ENCODE results near the gene RREB1. TPM values are rescaled to one million over a fixed set of nuclear protein-coding genes. Genes with fewer than 3 reads are reported as not detected.
A peak's percentile ranks its signal among the peaks of the same experiment; 100 is the strongest.

Gene RREB1
- total RNA-seq, 5 donors from 2014 or later (not counting 1 experiment from before 2014, with no cell fraction given) = 38.1 to 50.1 (median 39.6) TPM

DNA sequence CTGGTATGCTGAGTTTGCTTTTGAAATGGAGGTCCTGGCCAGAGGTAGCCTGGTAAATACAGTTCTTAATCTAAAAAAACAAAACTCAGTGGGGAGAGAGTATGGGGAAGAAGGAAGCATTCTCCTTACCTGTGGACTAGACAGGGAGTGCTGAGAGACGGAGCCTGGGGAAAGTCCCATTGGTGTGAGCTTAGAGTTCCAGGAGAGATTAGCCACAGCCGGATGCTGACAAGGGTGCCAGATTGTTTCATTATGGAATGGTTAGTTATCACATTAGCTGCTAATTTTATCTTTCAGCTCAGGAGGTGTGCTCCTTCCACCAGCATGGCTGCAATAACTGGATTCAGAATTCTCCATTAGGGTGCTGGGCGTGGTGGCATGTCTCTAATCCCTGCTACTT is 75.9 kb downstream of the RREB1 start:
- H3K9me3 Mint-ChIP-seq = no peaks in the 10 kb centered on the region
- peaks cover 59% of the 10 kb centered on the region for H3K36me3 Mint-ChIP-seq
- no peaks in the 10 kb centered on the region for H3K27me3 Mint-ChIP-seq
- no peak overlapping the region for H3K4me3 Mint-ChIP-seq
- Histone ChIP-seq H3K36me3 (ENCODE audit: control insufficient read depth in 2 of 2, extremely low read depth in 1 of 2, insufficient read depth in 1 of 2, low read length in 1 of 2) (peaks cover 11 to 71% of the 10 kb centered on the region in 2 donors), H3K9me3 (no peaks in the 10 kb centered on the region), H3K27ac (ENCODE audit: low read length) (no peak overlapping the region), H3K4me1 (ENCODE audit: control insufficient read depth in 1 of 2, extremely low read depth in 1 of 2, insufficient read depth in 2 of 2, low read length in 2 of 2) (no peaks in the 10 kb centered on the region), H3K4me3 (ENCODE audit: control insufficient read depth in 1 of 2, extremely low read depth in 1 of 2, low read length in 1 of 2) (no peak overlapping the region), H3K27me3 (replicated peaks in 1 of 2; ENCODE audit: control insufficient read depth in 2 of 2, extremely low read depth in 1 of 2, insufficient read depth in 2 of 2, low read length in 1 of 2) (no peaks in the 10 kb centered on the region)
- 100% methylated on average over 2 of the region's 3 CpGs for WGBS (ENCODE audit: insufficient coverage)
- peak overlapping the region in 1 of 2 donors; percentile 48 for H3K27ac Mint-ChIP-seq
- CTCF ChIA-PET = no interaction called here
- POLR2A ChIA-PET = no interaction called here
- no peak for ATAC-seq (replicated peaks in 1 of 4)
- peaks cover 0 to 5% (median 4%) of the 10 kb centered on the region in 3 donors for H3K4me1 Mint-ChIP-seq
- DNase-seq = no peak

- no peak for ATAC-seq (replicated peaks in 1 of 4)
- no CpG with 5 or more reads among the region's 1 CpG for WGBS (ENCODE audit: insufficient coverage)
- CTCF ChIA-PET = no interaction called here
These were observed 76.7 kb downstream of the RREB1 start for GRCh38 chr6:7184502-7184901.

DNA sequence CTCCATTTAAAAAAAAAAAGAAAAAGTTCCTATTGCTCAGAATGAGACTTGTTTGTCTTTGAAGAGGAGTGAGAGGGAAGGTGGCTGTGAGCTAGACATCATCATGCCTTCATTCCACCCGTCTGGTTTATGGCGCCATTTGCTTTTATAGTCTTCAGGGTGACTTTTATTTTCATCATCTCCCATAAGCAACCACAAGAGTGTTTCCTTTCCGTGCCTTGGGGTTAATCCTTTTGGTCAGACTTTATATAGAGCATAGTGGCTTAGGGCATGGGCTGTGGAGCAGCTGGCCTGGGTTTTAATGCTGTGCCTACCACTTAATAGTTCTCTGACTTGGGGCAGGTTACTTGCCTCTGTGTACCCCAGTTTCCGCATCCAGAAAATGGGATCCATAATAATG is 77.8 kb downstream of the RREB1 start:
- H3K9me3 ChIP-seq = no peaks in the 10 kb centered on the region
- Mint-ChIP-seq H3K9me3 (no peaks in the 10 kb centered on the region), H3K4me3 (no peak overlapping the region), H3K27ac (no peak overlapping the region), H3K36me3 (peaks cover 62% of the 10 kb centered on the region), H3K27me3 (no peaks in the 10 kb centered on the region), H3K4me1 (peaks cover 0 to 5% (median 4%) of the 10 kb centered on the region in 3 donors)
- H3K36me3 ChIP-seq (ENCODE audit: control insufficient read depth in 2 of 2, extremely low read depth in 1 of 2, insufficient read depth in 1 of 2, low read length in 1 of 2) = peaks cover 17 to 77% of the 10 kb centered on the region in 2 donors
- WGBS (ENCODE audit: insufficient coverage) = no CpG with 5 or more reads among the region's 4 CpGs
- no peaks in the 10 kb centered on the region for H3K4me1 ChIP-seq (ENCODE audit: control insufficient read depth in 1 of 2, extremely low read depth in 1 of 2, insufficient read depth in 2 of 2, low read length in 2 of 2)
- DNase-seq (no peak), ATAC-seq (replicated peaks in 1 of 4) (no peak)
- no peaks in the 10 kb centered on the region for H3K27me3 ChIP-seq (replicated peaks in 1 of 2; ENCODE audit: control insufficient read depth in 2 of 2, extremely low read depth in 1 of 2, insufficient read depth in 2 of 2, low read length in 1 of 2)
- POLR2A ChIA-PET = no interaction called here
- CTCF ChIA-PET = no interaction called here
- H3K4me3 ChIP-seq (ENCODE audit: control insufficient read depth in 1 of 2, extremely low read depth in 1 of 2, low read length in 1 of 2) = no peak overlapping the region
- no peak overlapping the region for H3K27ac ChIP-seq (ENCODE audit: low read length)

More at GRCh38 chr6:7184502-7184901, 76.7 kb downstream of the RREB1 start:
- Mint-ChIP-seq H3K36me3 (peaks cover 62% of the 10 kb centered on the region), H3K9me3 (no peaks in the 10 kb centered on the region), H3K27ac (peak overlapping the region in 1 of 2 donors; percentile 28), H3K27me3 (no peaks in the 10 kb centered on the region), H3K4me3 (no peak overlapping the region), H3K4me1 (peaks cover 0 to 5% (median 4%) of the 10 kb centered on the region in 3 donors)
- Histone ChIP-seq H3K9me3 (no peaks in the 10 kb centered on the region), H3K4me1 (ENCODE audit: control insufficient read depth in 1 of 2, extremely low read depth in 1 of 2, insufficient read depth in 2 of 2, low read length in 2 of 2) (no peaks in the 10 kb centered on the region), H3K4me3 (ENCODE audit: control insufficient read depth in 1 of 2, extremely low read depth in 1 of 2, low read length in 1 of 2) (no peak overlapping the region), H3K27me3 (replicated peaks in 1 of 2; ENCODE audit: control insufficient read depth in 2 of 2, extremely low read depth in 1 of 2, insufficient read depth in 2 of 2, low read length in 1 of 2) (no peaks in the 10 kb centered on the region), H3K36me3 (ENCODE audit: control insufficient read depth in 2 of 2, extremely low read depth in 1 of 2, insufficient read depth in 1 of 2, low read length in 1 of 2) (peaks cover 17 to 77% of the 10 kb centered on the region in 2 donors), H3K27ac (ENCODE audit: low read length) (no peak overlapping the region)
- POLR2A ChIA-PET = no interaction called here
- DNase-seq = no peak

DNA sequence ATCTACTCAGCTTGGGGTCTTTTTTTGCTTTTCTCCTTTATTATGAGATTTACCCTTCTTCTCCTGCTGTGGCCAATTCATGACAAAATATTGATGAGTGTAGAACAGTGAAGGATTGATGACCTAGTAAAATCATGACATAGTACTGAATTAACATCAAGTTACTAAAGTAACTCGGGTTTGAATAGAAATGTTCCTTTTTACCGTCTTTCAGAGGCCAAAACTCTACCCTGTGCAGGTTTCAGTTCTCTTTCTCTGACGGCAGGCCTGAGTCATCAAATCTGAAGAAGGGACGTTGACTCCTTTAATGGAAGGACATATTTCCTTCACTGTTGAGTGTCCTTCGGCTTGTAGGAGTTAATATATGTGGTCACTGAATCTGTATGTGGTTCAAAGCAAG is 80.7 kb downstream of the RREB1 start:
- Histone ChIP-seq H3K27me3 (replicated peaks in 1 of 2; ENCODE audit: control insufficient read depth in 2 of 2, extremely low read depth in 1 of 2, insufficient read depth in 2 of 2, low read length in 1 of 2) (no peaks in the 10 kb centered on the region), H3K27ac (ENCODE audit: low read length) (no peak overlapping the region), H3K4me1 (ENCODE audit: control insufficient read depth in 1 of 2, extremely low read depth in 1 of 2, insufficient read depth in 2 of 2, low read length in 2 of 2) (no peaks in the 10 kb centered on the region), H3K9me3 (no peaks in the 10 kb centered on the region), H3K36me3 (ENCODE audit: control insufficient read depth in 2 of 2, extremely low read depth in 1 of 2, insufficient read depth in 1 of 2, low read length in 1 of 2) (peaks cover 13 to 53% of the 10 kb centered on the region in 2 donors), H3K4me3 (ENCODE audit: control insufficient read depth in 1 of 2, extremely low read depth in 1 of 2, low read length in 1 of 2) (no peak overlapping the region)
- POLR2A ChIA-PET = no interaction called here
- no peak for DNase-seq
- Mint-ChIP-seq H3K9me3 (no peaks in the 10 kb centered on the region), H3K36me3 (peaks cover 66% of the 10 kb centered on the region), H3K4me1 (peaks cover 5 to 9% (median 8%) of the 10 kb centered on the region in 3 donors), H3K4me3 (no peak overlapping the region), H3K27me3 (no peaks in the 10 kb centered on the region), H3K27ac (no peak overlapping the region)
- CTCF ChIA-PET = no interaction called here
- no peak for ATAC-seq (replicated peaks in 1 of 4)
- 30% methylated on average over 3 of the region's 5 CpGs for WGBS (ENCODE audit: insufficient coverage)

DNA sequence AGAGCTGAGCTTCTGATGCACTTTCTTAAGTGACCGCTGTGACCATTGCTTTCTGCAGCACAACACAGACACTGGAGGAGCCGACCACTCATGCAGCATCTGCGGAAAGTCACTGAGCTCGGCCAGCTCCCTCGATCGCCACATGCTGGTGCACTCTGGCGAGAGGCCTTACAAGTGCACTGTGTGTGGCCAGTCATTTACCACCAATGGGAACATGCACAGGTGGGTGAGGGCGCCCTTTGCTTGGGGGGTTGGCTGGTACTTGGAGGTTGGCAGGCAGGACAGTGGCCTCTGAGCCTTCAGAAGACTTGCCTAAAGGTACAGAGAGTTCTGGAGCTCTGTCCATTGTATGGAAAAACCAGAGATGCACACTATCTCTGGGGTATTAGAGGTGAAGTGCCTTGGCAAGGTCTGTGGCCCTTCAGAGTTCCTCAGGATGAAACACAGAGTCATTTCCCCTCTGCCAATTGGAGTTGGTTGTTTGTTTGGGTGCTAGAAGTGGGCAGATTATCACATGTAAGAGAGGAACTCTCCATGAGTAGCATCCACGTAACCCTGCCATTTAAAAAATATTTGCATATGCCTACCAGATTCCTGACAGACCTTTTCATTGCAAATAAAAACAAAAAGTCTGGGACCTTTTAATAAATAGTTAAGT is 81.5 kb downstream of the RREB1 start:
- H3K27me3 Mint-ChIP-seq = no peaks in the 10 kb centered on the region
- whole genome bisulfite sequencing (ENCODE audit: insufficient coverage) = 98% methylated on average over 8 of the region's 9 CpGs
- H3K27ac Mint-ChIP-seq = peak overlapping the region in 1 of 2 donors; percentile 48
- no peaks in the 10 kb centered on the region for H3K9me3 Mint-ChIP-seq
- H3K4me3 Mint-ChIP-seq = no peak overlapping the region
- DNase-seq (no peak), ATAC-seq (replicated peaks in 1 of 4) (no peak)
- ChIA-PET POLR2A (no interaction called here), CTCF (no interaction called here)
- peaks cover 66% of the 10 kb centered on the region for H3K36me3 Mint-ChIP-seq
- peaks cover 9 to 15% (median 11%) of the 10 kb centered on the region in 3 donors for H3K4me1 Mint-ChIP-seq
- H3K27me3 ChIP-seq (replicated peaks in 1 of 2; ENCODE audit: control insufficient read depth in 2 of 2, extremely low read depth in 1 of 2, insufficient read depth in 2 of 2, low read length in 1 of 2) = no peaks in the 10 kb centered on the region
- no peaks in the 10 kb centered on the region for H3K9me3 ChIP-seq
- H3K4me1 ChIP-seq (ENCODE audit: control insufficient read depth in 1 of 2, extremely low read depth in 1 of 2, insufficient read depth in 2 of 2, low read length in 2 of 2) = no peaks in the 10 kb centered on the region
- H3K36me3 ChIP-seq (ENCODE audit: control insufficient read depth in 2 of 2, extremely low read depth in 1 of 2, insufficient read depth in 1 of 2, low read length in 1 of 2) = peaks cover 11 to 48% of the 10 kb centered on the region in 2 donors
- no peak overlapping the region for H3K4me3 ChIP-seq (ENCODE audit: control insufficient read depth in 1 of 2, extremely low read depth in 1 of 2, low read length in 1 of 2)
- H3K27ac ChIP-seq (ENCODE audit: low read length) = no peak overlapping the region

DNA sequence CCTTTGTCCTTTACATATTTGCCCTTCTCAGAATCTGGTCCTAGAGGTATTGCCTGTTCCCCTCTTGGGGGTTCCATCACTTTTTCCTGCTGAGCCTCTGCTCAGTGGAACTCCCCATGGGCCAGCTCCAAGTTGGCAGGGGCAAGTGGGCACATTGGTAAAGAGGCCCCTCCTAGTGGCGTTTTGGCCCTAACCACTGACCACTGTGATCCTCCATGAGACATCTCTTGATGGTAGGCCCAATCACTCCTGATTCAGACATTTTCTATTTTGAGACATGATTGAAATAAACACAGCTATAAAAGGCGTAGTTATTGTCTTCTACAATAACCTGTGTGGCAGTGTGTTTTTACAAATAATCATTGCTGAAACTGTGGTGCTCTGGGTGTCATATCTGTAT is 83.0 kb downstream of the RREB1 start:
- WGBS (ENCODE audit: insufficient coverage) = 83% methylated on average over 1 of the region's 2 CpGs
- Mint-ChIP-seq H3K4me3 (no peak overlapping the region), H3K36me3 (peaks cover 64% of the 10 kb centered on the region), H3K27ac (no peak overlapping the region), H3K27me3 (no peaks in the 10 kb centered on the region), H3K4me1 (peaks cover 23 to 30% (median 25%) of the 10 kb centered on the region in 3 donors), H3K9me3 (no peaks in the 10 kb centered on the region)
- Histone ChIP-seq H3K27ac (ENCODE audit: low read length) (no peak overlapping the region), H3K9me3 (no peaks in the 10 kb centered on the region), H3K4me3 (ENCODE audit: control insufficient read depth in 1 of 2, extremely low read depth in 1 of 2, low read length in 1 of 2) (no peak overlapping the region), H3K27me3 (replicated peaks in 1 of 2; ENCODE audit: control insufficient read depth in 2 of 2, extremely low read depth in 1 of 2, insufficient read depth in 2 of 2, low read length in 1 of 2) (no peaks in the 10 kb centered on the region), H3K4me1 (ENCODE audit: control insufficient read depth in 1 of 2, extremely low read depth in 1 of 2, insufficient read depth in 2 of 2, low read length in 2 of 2) (peaks cover 5 to 9% of the 10 kb centered on the region in 2 experiments), H3K36me3 (ENCODE audit: control insufficient read depth in 2 of 2, extremely low read depth in 1 of 2, insufficient read depth in 1 of 2, low read length in 1 of 2) (peaks cover 11 to 38% of the 10 kb centered on the region in 2 donors)
- CTCF ChIA-PET = no interaction called here
- DNase-seq (no peak), ATAC-seq (replicated peaks in 1 of 4) (no peak)
- POLR2A ChIA-PET = interaction anchor here in 1 of 2 donors (0.6 kb wide), 1 partner anchor 509 kb away, joined by 4 read pairs; no protein-coding TSS in a partner anchor

All from T-cell (primary cell).